ENCODE data around the gene NFIA. TPM values are rescaled to one million over a fixed set of nuclear protein-coding genes. Genes with fewer than 3 reads are reported as not detected.
"Not testable (repeated sequence)": the region's sequence is repeated elsewhere in the genome, so short reads cannot be mapped to it uniquely, and the experiment has no call there.

NFIA gene
- polyA plus RNA-seq, 1 donor: 9.6 TPM

DNA sequence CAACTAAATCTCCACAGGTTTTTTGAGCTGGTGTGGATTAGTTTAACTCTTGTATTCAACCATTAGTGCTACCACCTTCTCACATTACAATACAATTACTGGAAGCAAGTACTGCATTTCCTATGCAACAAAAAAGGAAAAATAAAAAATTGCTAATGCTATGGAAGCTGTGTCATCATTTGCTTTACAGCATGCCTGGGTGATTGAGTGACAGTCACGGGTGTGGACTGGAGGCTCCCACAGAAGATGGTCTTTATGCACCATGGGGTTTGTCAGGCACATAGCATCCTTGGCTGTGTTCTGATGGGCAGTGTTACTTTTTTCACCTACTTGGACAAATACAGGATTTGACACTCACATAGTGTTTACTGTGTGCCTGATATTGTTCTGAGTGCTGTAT is 380.3 kb downstream of the NFIA start:
- H3K27ac ChIP-seq (ENCODE audit: low read length): no peak overlapping the region
- H3K9me3 ChIP-seq (ENCODE audit: control insufficient read depth, low read depth, low read length): no peaks in the 10 kb centered on the region
- H3K4me3 ChIP-seq (ENCODE audit: low read length): no peak overlapping the region
- H3K4me1 ChIP-seq (ENCODE audit: control insufficient read depth, insufficient read depth, low read length): no peaks in the 10 kb centered on the region
- no CpG with 5 or more reads among the region's 1 CpG for WGBS (ENCODE audit: insufficient coverage, low lambda C conversion rate)
- no peaks in the 10 kb centered on the region for H3K27me3 ChIP-seq (ENCODE audit: control insufficient read depth, insufficient read depth, low read length)
- DNase-seq: no peak
- peaks cover 3% of the 10 kb centered on the region for H3K36me3 ChIP-seq (ENCODE audit: control insufficient read depth, insufficient read depth, low read length)

DNA sequence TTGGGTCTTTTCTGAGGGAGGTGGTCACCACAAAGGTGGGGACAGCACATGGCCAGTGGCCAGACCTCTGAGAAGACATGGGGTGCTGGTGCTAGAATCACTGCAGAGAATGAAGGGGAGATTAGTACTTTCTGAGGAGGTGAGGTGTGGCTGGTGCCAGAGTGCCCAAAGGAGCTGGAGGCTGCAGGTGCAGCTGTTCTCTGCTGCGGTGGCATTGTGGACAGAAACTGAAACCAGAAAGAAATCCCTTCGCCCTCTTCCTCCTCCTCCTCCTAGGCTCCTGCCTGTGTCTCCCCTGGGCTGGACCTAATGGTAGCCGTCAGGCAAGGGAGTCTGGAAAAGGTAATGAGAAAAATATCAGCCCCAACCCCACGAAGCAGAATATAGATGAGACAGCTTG is 380.9 kb downstream of the NFIA start:
- WGBS (ENCODE audit: insufficient coverage, low lambda C conversion rate): no CpG with 5 or more reads among the region's 4 CpGs
- DNase-seq: no peak
- no peak overlapping the region for H3K4me3 ChIP-seq (ENCODE audit: low read length)
- no peaks in the 10 kb centered on the region for H3K27me3 ChIP-seq (ENCODE audit: control insufficient read depth, insufficient read depth, low read length)
- no peaks in the 10 kb centered on the region for H3K4me1 ChIP-seq (ENCODE audit: control insufficient read depth, insufficient read depth, low read length)
- no peak overlapping the region for H3K27ac ChIP-seq (ENCODE audit: low read length)
- peaks cover 3% of the 10 kb centered on the region for H3K36me3 ChIP-seq (ENCODE audit: control insufficient read depth, insufficient read depth, low read length)
- no peaks in the 10 kb centered on the region for H3K9me3 ChIP-seq (ENCODE audit: control insufficient read depth, low read depth, low read length)

- H3K27me3 ChIP-seq (ENCODE audit: control insufficient read depth, insufficient read depth, low read length); H3K4me3 ChIP-seq (ENCODE audit: low read length); H3K4me1 ChIP-seq (ENCODE audit: control insufficient read depth, insufficient read depth, low read length); DNase-seq; H3K36me3 ChIP-seq (ENCODE audit: control insufficient read depth, insufficient read depth, low read length); H3K27ac ChIP-seq (ENCODE audit: low read length); H3K9me3 ChIP-seq (ENCODE audit: control insufficient read depth, low read depth, low read length): not testable (repeated sequence)
- no CpG with 5 or more reads among the region's 5 CpGs for whole genome bisulfite sequencing (ENCODE audit: insufficient coverage, low lambda C conversion rate)
Measured at GRCh38 chr1:61467836-61468235, 385.5 kb downstream of the NFIA start.

DNA sequence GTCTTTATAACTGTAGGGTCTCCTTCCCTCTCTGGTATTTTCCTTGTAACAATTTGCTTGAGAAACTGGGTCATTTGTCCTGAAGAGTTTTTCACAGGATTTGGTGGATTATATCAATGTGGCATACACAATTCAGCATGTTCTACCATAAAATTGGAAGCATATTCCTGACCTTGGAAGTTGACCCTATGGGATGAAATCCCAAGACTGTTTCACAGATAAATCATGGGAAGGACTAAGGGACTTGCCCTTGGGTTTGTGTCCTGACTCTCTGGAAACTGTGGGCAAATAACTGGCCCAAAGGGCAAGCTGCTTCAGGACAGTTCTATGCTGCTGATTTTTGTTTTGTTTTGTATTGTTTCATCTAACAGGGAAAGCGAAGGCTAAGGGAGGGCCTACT is 387.0 kb downstream of the NFIA start:
- H3K9me3 ChIP-seq (ENCODE audit: control insufficient read depth, low read depth, low read length): no peaks in the 10 kb centered on the region
- H3K4me3 ChIP-seq (ENCODE audit: low read length): no peak overlapping the region
- DNase-seq: no peak
- no peaks in the 10 kb centered on the region for H3K36me3 ChIP-seq (ENCODE audit: control insufficient read depth, insufficient read depth, low read length)
- H3K4me1 ChIP-seq (ENCODE audit: control insufficient read depth, insufficient read depth, low read length): no peaks in the 10 kb centered on the region
- H3K27ac ChIP-seq (ENCODE audit: low read length): no peak overlapping the region
- no CpG with 5 or more reads among the region's 1 CpG for WGBS (ENCODE audit: insufficient coverage, low lambda C conversion rate)
- H3K27me3 ChIP-seq (ENCODE audit: control insufficient read depth, insufficient read depth, low read length): no peaks in the 10 kb centered on the region

DNA sequence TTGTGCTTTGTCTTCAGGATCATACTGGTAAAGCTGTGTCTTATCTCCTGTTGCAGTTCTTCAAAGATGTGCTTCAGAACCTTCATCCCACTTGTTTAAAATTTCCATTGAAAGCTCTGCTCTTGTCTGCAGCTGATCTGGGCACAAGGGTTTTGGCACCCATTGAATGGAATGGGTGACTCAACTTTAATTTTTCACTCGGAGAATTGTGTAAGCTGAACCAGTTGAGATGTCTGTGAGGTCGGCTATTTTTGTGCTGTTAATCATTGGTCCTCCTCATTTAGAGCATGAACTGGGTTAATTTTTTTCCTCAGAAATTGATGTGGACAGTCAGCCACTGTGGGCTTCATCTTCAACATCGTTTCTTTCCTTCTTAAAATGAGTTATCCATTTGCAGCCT is 390.5 kb downstream of the NFIA start:
- 67% methylated on average over 3 of the region's 3 CpGs for WGBS (ENCODE audit: insufficient coverage, low lambda C conversion rate)
- Histone ChIP-seq H3K9me3 (ENCODE audit: control insufficient read depth, low read depth, low read length) (no peaks in the 10 kb centered on the region), H3K27me3 (ENCODE audit: control insufficient read depth, insufficient read depth, low read length) (no peaks in the 10 kb centered on the region), H3K36me3 (ENCODE audit: control insufficient read depth, insufficient read depth, low read length) (no peaks in the 10 kb centered on the region), H3K4me1 (ENCODE audit: control insufficient read depth, insufficient read depth, low read length) (no peaks in the 10 kb centered on the region), H3K4me3 (ENCODE audit: low read length) (no peak overlapping the region), H3K27ac (ENCODE audit: low read length) (no peak overlapping the region)
- DNase-seq: no peak

DNA sequence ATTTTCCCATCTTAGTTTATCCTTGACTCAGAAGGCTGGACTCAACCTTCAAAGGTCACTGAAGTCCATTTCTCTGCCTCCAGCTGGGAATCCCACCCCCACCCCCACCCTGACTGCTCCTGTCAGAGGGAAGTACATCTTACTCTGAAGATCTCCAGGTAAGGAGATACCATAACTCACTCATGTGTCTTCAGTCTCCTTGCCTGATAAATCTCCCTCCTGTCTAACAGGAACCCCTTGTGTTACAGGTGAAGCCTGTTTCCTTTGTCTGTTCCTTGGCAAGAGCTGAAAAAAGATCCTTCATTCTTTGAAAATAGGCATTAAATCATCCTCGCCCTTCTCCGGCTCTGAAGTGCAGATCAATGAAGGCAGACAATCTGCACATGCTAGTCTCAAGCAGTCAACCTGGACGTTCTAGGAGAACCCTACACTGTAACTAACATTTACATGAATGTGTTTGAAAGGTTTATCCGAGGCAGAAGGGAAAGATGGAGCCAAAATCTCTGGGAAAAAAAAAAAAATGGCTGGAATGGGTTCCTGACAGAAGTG is 392.0 kb downstream of the NFIA start:
- H3K4me3 ChIP-seq (ENCODE audit: low read length): no peak overlapping the region
- no peaks in the 10 kb centered on the region for H3K9me3 ChIP-seq (ENCODE audit: control insufficient read depth, low read depth, low read length)
- H3K4me1 ChIP-seq (ENCODE audit: control insufficient read depth, insufficient read depth, low read length): no peaks in the 10 kb centered on the region
- no peaks in the 10 kb centered on the region for H3K36me3 ChIP-seq (ENCODE audit: control insufficient read depth, insufficient read depth, low read length)
- no peak for DNase-seq
- H3K27ac ChIP-seq (ENCODE audit: low read length): no peak overlapping the region
- no peaks in the 10 kb centered on the region for H3K27me3 ChIP-seq (ENCODE audit: control insufficient read depth, insufficient read depth, low read length)
- WGBS (ENCODE audit: insufficient coverage, low lambda C conversion rate): no CpG with 5 or more reads among the region's 4 CpGs

GRCh38 chr1:61474963-61475362 is 392.6 kb downstream of the NFIA start:
- WGBS (ENCODE audit: insufficient coverage, low lambda C conversion rate): 50% methylated on average over 1 of the region's 3 CpGs
- no peaks in the 10 kb centered on the region for H3K36me3 ChIP-seq (ENCODE audit: control insufficient read depth, insufficient read depth, low read length)
- no peak for DNase-seq

DNA sequence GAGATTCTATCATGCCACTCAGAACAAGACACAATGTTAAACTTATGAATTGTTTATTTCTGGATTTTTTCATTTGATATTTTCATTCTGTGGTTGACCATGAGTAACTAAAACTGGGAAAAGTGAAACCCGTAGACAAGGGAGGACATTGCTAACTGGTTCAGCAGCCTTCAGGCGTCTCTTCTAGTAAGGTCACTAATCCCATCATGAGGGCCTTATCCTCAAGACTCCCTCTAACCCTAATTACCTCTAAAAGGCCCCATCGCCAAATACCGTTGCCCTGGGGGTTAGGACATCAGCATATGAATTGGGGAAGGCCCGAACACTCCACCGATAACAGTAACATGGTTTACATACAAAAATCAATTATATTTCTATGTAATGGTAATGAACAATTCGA is 394.9 kb downstream of the NFIA start:
- Histone ChIP-seq H3K9me3 (ENCODE audit: control insufficient read depth, low read depth, low read length) (no peaks in the 10 kb centered on the region), H3K27ac (ENCODE audit: low read length) (no peak overlapping the region), H3K4me1 (ENCODE audit: control insufficient read depth, insufficient read depth, low read length) (no peaks in the 10 kb centered on the region), H3K36me3 (ENCODE audit: control insufficient read depth, insufficient read depth, low read length) (no peaks in the 10 kb centered on the region), H3K4me3 (ENCODE audit: low read length) (no peak overlapping the region), H3K27me3 (ENCODE audit: control insufficient read depth, insufficient read depth, low read length) (no peaks in the 10 kb centered on the region)
- WGBS (ENCODE audit: insufficient coverage, low lambda C conversion rate): 70% methylated on average over 1 of the region's 7 CpGs
- no peak for DNase-seq

More at GRCh38 chr1:61474963-61475362, 392.6 kb downstream of the NFIA start:
- Histone ChIP-seq H3K4me3 (ENCODE audit: low read length) (no peak overlapping the region), H3K27me3 (ENCODE audit: control insufficient read depth, insufficient read depth, low read length) (no peaks in the 10 kb centered on the region), H3K4me1 (ENCODE audit: control insufficient read depth, insufficient read depth, low read length) (no peaks in the 10 kb centered on the region), H3K27ac (ENCODE audit: low read length) (no peak overlapping the region), H3K9me3 (ENCODE audit: control insufficient read depth, low read depth, low read length) (no peaks in the 10 kb centered on the region)

- Histone ChIP-seq H3K4me3 (ENCODE audit: low read length) (no peak overlapping the region), H3K27ac (ENCODE audit: low read length) (no peak overlapping the region), H3K27me3 (ENCODE audit: control insufficient read depth, insufficient read depth, low read length) (peaks cover 3% of the 10 kb centered on the region), H3K4me1 (ENCODE audit: control insufficient read depth, insufficient read depth, low read length) (no peaks in the 10 kb centered on the region), H3K9me3 (ENCODE audit: control insufficient read depth, low read depth, low read length) (no peaks in the 10 kb centered on the region), H3K36me3 (ENCODE audit: control insufficient read depth, insufficient read depth, low read length) (no peaks in the 10 kb centered on the region)
- WGBS (ENCODE audit: insufficient coverage, low lambda C conversion rate): 80% methylated on average over 1 of the region's 4 CpGs
- no peak for DNase-seq
Measured at GRCh38 chr1:61480273-61480935, 398.0 kb downstream of the NFIA start.

GRCh38 chr1:61481315-61481715 is 399.0 kb downstream of the NFIA start:
- no peak for DNase-seq
- no peaks in the 10 kb centered on the region for H3K36me3 ChIP-seq (ENCODE audit: control insufficient read depth, insufficient read depth, low read length)
- peaks cover 3% of the 10 kb centered on the region for H3K27me3 ChIP-seq (ENCODE audit: control insufficient read depth, insufficient read depth, low read length)
- H3K27ac ChIP-seq (ENCODE audit: low read length): no peak overlapping the region
- no peaks in the 10 kb centered on the region for H3K9me3 ChIP-seq (ENCODE audit: control insufficient read depth, low read depth, low read length)
- H3K4me1 ChIP-seq (ENCODE audit: control insufficient read depth, insufficient read depth, low read length): no peaks in the 10 kb centered on the region
- H3K4me3 ChIP-seq (ENCODE audit: low read length): no peak overlapping the region
- no CpG with 5 or more reads among the region's 3 CpGs for WGBS (ENCODE audit: insufficient coverage, low lambda C conversion rate)

- no peaks in the 10 kb centered on the region for H3K9me3 ChIP-seq (ENCODE audit: control insufficient read depth, low read depth, low read length)
- peaks cover 3% of the 10 kb centered on the region for H3K27me3 ChIP-seq (ENCODE audit: control insufficient read depth, insufficient read depth, low read length)
- no peaks in the 10 kb centered on the region for H3K36me3 ChIP-seq (ENCODE audit: control insufficient read depth, insufficient read depth, low read length)
- H3K4me1 ChIP-seq (ENCODE audit: control insufficient read depth, insufficient read depth, low read length): no peaks in the 10 kb centered on the region
- no CpG with 5 or more reads among the region's 7 CpGs for WGBS (ENCODE audit: insufficient coverage, low lambda C conversion rate)
- DNase-seq: no peak
- H3K27ac ChIP-seq (ENCODE audit: low read length): no peak overlapping the region
- H3K4me3 ChIP-seq (ENCODE audit: low read length): no peak overlapping the region
Measured at GRCh38 chr1:61482170-61482734, 399.9 kb downstream of the NFIA start.

Data from large intestine (tissue), 3 donors.